NCI-H2171 (cell line): Measurements from ENCODE around the gene TRIM52.
"Not testable (repeated sequence)": the region's sequence is repeated elsewhere in the genome, so short reads cannot be mapped to it uniquely, and the experiment has no call there.

Source experiments
- DNase-seq: peaks from one replicate; lab custom pipeline; 2025; lab: John Stamatoyannopoulos, UW

TRIM52 gene

DNA sequence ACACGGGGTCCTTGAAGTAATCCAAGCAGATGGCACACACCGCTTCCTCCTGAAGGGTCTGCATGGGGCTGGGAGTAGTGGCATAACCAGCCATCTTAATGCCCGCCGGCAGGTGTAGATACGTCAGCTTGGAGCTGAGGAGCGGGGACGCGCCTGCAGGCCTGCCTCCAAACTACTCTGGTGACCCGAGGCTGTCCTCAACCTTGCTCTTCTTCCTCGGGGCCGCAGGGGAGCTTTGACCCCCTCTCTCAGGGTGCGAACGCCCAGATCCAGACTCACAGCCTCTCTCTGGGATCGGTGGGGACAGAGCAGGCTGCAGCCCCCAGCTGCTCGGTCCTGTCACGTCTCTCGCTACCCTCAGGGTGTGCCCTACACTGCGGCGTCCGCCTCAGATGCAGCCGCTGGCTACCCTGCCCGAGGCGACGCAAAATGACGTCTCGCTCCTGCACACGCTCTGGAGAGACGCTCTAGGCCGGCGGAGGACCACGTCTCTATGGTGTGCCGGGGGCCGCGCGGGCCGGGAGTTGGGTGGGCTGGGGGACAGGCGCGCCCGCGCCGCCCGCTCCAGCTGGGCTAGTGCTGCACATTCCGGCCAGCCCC is at the start of gene TRIM52:
TRIM52 (minus strand) TSS at position 424 of the 600 bp plus-strand sequence; CDS start at position 94, 330 bp downstream.
- DNase-seq: no peak

DNA sequence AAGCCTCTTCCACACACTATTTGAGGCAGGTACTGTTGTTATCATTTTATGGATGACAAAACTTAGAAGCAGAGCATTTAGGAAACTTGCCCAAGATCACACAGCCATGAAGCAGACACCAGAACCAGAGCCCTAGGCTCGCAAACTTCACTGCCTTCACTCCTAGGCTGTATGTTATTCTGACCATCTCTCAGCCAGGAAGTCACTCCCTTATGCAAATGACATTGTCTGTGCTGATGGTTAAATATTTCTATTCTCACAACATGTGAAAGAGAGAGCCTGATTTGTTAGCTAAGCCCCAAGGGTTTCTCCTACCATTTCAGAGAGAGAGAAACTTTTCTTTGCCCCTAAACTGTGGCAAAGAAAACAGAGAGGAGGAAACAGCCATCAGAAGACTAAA is 26.4 kb upstream of the TRIM52 start:
- DNase-seq: not testable (repeated sequence)

DNA sequence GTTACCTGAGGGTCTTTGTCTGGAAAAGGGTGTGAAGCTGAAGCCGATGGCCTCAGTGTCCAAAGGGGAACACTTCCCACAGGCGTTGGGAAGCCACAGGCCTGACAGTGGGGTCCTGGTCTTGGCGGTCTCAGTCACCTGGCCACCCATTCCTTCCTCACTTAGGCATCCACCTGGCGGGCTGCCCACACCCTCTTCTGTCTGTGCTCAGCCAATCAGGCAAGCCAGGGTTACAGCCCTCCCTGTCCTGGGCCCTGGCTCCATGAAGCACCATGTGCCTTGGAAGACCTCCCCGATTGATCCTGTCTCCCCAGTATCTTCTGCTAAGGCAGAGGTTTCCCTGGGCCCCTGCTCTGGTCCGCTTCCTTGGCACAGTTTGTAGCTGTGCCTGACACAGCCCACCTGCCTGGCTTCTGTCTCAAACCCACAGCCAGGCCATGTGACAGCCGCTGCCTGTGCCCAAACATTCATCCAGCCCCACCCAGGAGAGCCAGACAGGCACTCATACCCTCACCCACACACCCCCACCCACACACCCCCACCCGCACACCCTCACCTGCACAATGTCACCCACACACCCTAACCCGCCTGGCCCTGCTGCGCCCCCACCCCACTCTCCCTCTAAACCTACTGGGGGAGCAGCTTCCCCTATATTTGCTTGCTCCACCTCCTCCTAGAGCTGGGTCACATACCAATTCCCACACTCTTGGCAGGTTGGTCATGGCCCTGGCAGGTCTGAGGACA is 25.2 kb upstream of the TRIM52 start:
- not testable (repeated sequence) for DNase-seq

DNA sequence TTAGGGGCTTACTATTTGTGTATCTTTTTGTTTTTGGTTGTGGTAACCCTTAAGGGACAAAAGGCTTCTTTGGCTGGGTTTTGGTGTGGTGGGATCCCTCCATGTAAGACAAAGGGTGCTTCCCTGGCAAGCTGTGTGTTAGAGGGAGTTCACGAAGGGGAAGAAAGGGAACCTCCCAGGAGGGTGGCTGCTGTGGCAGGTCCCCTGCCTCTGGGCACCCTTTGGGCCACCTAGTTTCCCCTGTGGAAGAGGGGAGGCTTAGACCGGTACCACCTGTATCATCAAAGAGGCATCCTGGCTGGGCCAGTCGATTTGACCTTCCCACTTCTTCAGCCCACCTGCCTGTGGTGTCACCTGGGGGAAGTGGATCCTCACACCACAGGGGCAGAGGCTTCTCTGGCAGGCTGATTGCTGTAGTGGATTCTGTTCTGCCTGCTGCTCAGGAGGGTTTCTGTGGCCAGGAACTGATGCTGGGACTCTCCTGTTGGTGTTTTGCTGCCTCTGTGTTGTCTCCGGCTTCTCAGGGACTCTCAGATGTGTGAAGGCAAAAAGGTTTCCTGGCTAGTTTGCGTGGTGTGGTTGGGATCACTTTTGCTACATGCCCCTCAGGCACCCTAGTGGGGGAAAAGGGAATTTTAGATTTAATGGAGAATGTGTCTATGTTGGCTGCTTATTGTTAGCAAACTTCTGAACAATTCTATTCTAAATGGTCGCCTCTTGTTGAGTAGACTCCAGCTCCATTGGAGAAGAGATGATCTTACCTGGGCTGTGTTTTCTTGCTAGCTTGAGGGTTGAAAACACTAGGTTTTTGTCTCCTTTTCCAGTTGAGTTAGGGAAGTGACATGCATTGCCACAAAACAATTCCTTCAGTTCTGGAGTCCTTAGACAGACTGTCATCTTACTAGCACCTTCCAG is 23.2 kb upstream of the TRIM52 start:
- DNase-seq: not testable (repeated sequence)

DNA sequence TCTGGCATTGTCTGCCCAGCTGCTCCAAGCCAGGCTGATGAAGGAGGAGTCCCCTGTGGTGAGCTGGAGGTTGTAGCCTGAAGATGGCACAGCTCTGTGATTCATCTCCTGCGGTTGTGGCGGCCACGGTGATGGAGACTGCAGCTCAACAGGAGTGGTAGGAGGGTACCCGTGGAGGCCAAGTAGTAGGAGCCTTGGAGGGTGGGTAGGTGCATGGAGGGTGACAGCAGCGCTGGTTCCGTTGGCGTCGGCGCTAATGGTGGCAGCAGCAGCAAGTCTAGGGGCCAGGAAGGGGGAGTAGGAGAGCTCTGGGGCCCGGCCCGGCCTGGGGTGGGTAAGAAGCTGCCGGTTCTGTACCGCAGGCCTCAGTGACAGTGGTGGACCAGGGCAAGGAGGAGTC is 22.4 kb upstream of the TRIM52 start:
- no peak for DNase-seq

DNA sequence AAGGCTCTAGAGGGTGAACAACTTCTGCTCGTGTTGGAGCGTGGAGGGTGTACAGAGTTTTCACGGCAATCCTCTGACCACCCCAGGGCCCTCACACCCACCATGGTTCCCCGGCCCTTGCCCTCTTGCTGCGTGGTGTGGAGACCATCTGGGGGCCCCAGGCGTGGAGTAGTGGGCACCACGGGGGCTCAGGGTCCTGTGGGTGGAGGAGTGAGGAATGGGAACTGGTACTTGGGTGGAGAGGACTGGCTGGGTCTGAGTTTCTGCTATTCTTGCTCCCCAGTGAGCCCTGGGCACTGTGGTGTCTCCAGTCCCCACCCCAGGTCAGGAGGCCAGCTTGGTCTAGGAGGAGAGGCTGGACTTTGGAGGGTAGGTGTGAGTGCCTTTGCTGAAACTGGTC is 21.9 kb upstream of the TRIM52 start:
- no peak for DNase-seq

DNA sequence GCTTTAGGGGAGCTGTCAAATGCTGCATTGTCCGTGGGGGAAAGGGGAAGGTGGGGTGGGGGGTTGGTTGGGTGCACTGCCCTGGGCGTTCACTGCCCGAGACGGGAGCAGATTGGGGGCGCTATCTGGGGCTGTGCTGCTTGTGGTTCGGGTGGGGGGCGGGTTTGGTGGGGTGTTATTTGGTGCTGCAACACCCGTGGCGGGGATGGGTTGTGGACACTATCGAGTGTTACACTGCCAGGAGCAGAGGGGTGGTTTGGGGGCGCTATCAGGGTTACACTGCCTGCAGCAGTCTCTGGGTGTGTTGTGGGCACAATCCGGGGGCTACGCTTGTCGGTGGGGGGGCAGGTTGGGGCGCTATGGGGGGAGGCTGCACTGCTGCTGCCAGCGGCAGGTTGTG is 21.5 kb upstream of the TRIM52 start:
- not testable (repeated sequence) for DNase-seq

DNA sequence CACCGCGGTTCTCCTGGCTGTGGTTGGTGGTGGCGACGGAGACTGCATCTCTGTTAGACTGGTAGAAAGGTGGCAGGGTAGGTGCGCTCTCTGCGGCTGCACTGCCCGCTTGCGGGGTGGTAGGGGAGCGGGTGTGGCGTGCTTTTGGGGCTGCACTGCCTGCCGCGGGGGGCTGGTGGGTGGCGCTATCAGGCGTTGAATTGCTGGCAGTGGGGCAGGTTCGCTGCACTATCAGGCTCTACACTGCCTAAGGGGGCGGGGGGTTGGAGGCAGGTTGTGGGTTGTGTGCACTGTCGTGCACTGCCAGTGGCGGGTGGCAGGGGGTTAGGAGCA is 21.0 kb upstream of the TRIM52 start:
- no peak for DNase-seq

DNA sequence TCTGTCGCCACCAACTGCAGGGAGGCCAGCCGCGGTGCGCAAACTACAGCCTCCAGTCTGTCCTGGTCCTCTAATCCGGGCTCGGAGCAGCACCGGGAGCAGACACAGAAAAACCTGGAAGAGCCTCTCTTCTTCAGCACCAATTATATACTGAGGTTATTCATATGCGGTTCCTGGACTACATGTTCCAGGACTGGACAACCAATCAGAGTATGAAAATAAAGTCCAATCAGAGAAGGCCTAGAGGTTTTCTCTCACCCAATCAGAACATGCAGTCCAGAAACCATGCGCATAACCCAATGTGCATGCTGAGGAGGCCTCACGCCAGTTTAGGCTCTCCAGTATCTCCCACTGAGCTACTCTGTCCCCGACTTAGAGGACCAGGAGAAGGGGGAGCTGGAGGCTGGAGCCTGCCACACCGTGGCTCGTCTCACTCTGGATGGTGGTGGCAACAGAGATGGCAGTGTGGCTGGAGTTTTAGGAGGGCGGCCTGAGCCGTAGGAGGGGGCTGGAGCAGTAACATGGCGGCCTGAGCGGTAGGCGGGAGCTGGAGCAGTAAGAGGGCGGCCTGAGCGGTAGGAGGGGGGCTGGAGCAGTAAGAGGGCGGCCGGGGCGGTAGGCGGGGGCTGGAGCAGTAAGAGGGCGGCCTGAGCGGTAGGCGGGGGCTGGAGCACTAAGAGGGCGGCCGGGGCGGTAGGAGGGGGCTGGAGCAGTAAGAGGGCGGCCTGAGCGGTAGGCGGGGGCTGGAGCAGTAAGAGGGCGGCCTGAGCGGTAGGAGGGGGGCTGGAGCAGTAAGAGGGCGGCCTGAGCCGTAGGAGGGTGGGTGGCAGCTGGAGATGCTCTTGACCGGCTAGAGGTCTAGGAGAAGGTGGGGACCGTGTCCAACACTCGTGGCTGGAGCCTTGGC is 20.4 kb upstream of the TRIM52 start:
- no peak for DNase-seq

DNA sequence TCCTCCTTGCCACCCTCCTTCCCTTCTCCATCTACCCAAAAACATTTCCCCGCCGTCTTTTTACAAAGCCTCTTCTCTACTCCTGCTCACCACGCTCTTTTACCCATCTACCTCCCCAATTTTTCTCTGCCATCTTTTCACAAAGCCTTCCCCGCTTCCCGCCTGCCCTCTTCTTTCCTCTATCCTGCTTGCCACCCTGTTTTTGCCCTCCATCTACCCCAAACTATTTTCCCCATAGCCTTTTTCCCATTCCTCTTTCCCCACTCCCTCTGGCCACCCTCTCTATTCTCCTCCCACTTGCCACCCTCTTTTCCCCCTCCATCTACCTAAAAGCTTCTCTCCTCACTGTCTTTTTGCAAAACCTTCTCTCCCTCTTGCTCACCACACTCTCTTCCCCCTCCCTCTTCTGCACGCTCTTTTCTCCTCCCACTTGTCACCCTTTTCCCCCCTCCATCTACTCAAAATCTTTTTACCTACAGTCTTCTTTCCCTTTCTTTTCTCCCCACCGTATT is 19.4 kb upstream of the TRIM52 start:
- DNase-seq: no peak

DNA sequence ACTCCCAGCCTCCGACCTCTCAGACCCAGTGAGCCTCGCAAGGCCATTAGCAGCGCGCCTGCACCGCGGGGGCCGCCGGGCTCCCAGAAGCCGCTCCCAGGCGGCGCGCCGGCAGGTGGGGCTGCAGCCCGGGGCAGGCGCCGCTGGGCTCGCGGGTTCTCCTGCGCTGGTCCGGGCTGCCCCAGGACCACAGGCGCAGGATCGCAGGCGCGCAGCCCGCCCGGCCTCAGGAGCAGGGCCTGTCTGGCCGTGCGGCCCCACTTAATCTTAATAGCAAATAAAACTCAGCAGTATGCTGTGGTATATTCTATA is 12.4 kb upstream of the TRIM52 start:
- not testable (repeated sequence) for DNase-seq

DNA sequence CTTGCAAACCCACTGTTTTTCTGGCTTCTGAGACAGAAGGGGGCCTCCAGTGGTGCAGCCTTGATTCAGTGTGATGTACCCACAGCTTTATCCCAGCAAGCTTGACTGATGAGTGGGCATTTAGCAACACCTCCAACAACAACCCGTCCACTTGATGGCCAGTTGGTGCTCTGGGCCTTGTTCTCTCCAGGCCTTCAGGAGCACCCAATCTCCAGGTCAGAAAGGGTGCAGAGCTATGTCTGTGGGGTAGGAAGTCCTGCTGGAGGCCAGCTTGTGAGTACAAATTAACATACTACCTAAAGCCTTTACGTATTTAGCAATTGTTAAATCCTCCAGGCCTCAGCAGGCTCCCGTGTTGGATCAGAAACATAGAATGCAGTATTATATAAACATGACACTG is 10.1 kb upstream of the TRIM52 start:
- DNase-seq: no peak

DNA sequence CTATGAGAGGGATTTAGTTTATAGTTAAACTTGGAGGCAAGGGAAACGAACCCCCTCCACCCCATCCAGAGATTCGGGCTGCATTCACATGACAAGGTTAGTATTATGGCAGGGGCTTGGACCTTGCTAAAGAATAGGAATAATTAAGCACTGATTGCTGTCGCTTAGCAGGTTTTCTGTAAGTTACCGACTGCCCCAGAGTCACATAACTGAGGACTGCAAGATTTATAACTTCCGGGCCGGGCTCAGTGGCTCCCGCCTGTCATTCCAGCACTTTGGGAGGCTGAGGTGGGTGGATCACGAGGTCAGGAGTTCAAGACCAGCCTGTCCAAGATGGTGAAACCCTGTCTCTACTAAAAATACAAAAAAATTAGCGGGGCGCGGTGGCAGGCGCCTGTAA is 7.0 kb upstream of the TRIM52 start:
- DNase-seq: not testable (repeated sequence)

DNA sequence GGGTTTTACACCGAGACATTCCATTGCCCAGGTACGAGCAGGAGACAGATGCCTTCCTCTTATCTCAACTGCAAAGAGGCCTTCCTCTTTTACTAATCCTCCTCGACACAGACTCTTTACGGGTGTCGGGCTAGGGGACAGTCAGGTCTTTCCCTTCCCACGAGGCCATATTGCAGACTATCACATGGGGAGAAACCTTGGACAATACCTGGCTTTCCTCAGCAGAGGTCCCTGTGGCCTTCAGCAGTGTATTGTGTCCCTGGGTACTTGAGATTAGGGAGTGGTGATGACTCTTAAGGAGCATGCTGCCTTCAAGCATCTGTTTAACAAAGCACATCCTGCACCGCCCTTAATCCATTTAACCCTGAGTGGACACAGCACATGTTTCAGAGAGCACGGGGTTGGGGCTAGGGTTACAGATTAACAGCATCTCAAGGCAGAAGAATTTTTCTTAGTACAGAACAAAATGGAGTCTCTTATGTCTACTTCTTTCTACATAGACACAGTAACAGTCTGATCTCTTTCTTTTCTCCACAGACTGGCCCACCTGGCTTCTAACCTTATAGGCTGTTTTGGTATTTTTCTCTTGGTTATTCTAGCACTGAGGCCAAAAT is 6.5 kb upstream of the TRIM52 start:
- not testable (repeated sequence) for DNase-seq

DNA sequence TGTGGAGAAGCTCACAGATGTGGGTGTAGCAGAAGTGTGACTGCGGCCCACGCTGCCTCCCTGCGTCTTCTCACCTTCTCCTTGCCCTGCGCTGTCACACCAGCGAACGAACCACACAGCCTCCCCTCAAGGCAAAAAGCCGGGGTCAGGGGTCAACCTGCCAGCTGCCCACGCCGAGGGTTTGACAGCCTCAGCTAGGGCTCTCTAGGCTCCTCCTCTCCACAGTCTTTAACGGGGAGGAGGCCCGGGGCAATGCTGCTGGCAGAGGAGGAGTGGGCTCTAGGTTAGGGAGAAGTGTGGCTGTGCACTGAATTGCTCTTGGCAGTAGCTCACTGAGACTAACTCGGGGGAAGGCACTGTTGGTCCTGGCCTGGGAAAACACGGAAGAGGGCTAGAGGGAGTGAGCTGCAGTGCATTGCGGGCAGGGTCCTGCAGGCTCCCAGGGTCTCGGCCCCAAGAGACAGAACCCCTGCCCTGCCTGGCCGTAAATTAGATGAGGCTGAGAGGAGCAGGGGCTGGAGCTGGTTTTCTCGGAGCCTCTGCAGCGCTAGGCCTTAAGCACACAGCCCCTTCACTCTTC is 4.2 kb upstream of the TRIM52 start:
- no peak for DNase-seq

DNA sequence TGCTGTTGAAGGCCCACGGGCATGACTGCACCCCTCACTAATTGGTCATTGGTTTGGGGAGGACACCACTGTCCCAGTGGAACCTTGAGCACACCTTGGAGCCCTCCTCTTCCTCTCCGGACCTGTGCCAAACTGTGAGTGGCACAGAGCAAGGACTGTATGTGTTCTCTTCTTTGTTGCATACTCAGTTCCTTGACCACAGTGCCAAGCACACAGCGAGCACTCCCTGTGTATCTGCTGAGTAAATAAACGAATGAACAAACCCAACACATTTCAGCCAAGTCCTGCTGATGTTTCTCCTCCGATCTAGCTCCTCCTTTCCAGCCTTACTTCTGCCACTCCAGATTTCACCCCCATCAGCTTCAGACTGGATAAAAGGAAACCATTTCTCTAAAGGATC is 2.7 kb upstream of the TRIM52 start:
- no peak for DNase-seq

DNA sequence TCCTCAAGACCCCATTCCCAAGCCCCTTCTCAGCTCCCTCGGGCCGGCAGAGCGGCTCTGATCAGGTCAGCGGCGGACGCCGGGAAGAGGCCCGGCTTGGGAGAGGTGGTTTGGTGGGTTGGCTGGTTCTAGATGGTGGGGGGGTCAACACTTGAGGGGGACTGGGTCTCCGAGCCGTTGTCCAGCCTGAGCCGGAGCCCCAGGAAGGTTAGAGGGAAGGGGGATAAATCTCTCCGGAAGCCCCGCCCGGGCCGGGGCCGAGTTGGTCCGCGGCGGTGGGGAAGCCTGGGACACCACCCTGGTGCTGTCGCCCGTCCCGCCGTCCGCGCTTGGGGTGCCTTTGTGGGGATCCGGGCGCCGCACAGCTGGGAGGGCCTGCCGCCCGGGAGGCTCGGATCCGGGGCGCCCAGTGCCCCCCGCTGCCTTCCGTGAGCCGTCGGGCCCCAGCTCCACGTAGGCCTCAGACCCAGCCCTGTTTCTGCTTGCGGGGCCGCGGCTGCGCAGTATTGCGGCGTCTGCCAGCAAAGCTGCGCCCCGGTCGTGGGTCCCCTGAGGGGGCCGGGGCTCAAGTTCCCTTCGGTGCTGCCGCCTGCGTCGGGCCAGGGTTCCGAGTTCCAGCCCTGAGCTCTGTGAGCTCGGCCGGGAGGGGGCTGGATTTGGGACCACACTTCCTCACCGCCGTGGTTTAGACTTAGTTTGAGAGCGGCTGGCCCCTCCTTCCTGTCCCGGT is 542 bp upstream of the TRIM52 start:
- no peak for DNase-seq

DNA sequence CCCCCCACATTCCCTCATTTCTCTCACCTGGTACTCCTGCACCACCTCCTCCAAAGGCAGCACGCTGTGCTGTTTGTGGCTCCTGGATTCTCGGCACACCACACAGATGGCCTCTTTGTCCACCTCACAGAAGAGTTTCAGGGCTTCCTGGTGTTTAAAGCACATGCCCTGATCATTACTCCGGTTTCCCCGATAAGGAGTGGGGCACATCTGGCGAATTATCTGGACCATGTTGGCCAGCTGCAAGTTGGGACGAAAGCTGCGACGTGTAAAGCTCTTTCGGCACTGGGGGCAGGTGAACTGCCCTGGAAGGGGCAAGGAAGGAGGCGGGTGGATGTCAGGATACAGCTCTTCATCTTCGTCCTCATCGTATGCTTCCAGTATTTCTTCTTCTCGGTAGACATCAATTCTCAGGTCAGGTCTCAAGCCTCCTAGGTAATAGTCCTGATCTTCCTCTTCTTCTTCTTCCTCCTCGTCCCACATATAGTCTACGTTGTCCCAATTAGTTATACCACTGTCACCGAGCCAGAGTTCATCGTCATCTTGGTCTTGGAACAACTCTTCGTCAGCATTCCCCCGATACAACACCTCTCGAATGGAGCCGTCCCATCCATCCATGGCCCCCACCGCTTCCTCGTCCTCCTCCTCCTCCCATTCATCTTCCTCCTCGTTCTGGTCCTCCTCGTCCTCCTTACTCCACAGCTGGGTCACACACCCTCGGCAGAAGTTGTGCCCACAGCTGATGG is 796 bp downstream of the TRIM52 start:
- no peak for DNase-seq

DNA sequence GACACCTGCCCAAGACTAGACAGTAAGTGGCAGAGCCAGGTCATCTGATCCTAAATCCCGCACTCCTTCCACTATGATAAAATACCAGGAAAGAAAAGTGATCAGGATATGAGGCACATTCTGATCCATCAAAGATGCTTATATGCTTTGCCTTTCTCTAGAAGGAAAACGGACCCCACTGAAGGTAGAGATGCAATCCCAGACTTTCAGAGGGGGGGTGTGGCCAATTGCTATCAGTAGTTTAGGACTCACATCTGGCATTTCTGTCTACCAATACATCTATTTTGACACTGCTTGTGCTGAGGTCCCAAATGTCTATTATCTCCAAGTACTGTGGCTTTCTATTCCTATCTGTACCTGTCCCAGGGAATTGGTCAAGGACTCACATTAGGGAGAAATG is 1.7 kb downstream of the TRIM52 start:
- no peak for DNase-seq

DNA sequence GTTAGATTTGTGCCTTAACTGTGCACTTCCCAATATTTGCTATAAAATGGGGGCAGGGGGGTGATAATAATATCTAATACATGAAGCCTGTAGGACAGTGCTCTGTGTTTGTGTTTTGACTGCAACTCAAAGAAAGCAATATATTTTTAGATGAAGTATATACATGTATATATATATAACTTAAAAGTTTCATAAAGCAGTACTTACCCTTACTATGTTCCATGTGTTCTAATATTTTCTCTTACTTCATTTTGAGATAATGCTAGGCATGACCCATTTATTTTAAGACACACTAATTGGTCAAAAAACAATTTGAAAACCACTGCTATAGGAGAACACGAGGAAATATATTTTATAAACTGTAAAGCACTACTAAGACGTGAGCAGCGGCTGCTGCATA is 2.4 kb downstream of the TRIM52 start:
- DNase-seq: no peak
